Transverse colon (tissue), 4 donors: ENCODE results near the gene PTGFRN. TPM values are rescaled to one million over a fixed set of nuclear protein-coding genes. Genes with fewer than 3 reads are reported as not detected.

Experiments
- DNase-seq: peaks from one replicate; pipeline ENCODE4 v3.0.0-alpha.2; 2019
- H3K27ac ChIP-seq, 4 donors: fragments of 200-600 bp; sonication (generic); 2 replicates each; pipeline ENCODE4 v1.5.1; 2016 to 2018; ENCODE audit warnings: inconsistent platforms in 4 of 4
- H3K27me3 ChIP-seq: fragments of 200-600 bp; sonication (generic); 2 replicates; pipeline ENCODE4 v1.5.1; 2017; ENCODE audit warnings: inconsistent platforms
- H3K36me3 ChIP-seq, 4 donors: fragments of 200-600 bp; sonication (generic); 2 replicates each; pipeline ENCODE4 v1.5.1; 2017 to 2019; ENCODE audit warnings: inconsistent platforms in 4 of 4
- H3K4me1 ChIP-seq, 4 donors: fragments of 200-600 bp; sonication (generic); 2 replicates each; pipeline ENCODE4 v1.5.1; 2017 to 2020; ENCODE audit warnings: inconsistent platforms in 4 of 4
- H3K4me3 ChIP-seq, 4 donors: fragments of 200-600 bp; sonication (generic); 1 replicate in 1 of 4; 2 replicates in 3 of 4; pipeline versions ENCODE4 v1.5.1 to v1.6.1; 2017 to 2019; ENCODE audit warnings: inconsistent platforms in 4 of 4
- H3K9me3 ChIP-seq, 2 donors: fragments of 200-600 bp; sonication (generic); 2 replicates each; pipeline ENCODE4 v1.5.1; 2017 to 2019; ENCODE audit warnings: inconsistent platforms in 2 of 2
- CTCF ChIP-seq, 5 experiments: fragments of 200-600 bp in 3 of 5; fragments of 450-650 bp in 2 of 5; sonication (generic) in 3 of 5; IDR thresholded peaks; 1 replicate in 2 of 5; 2 replicates in 3 of 5; pipeline ENCODE4 v1.5.1; 2016 to 2017; ENCODE audit warnings: antibody characterized with exemption in 5 of 5, inconsistent platforms in 3 of 5, mild to moderate bottlenecking in 2 of 5, moderate library complexity in 1 of 5
- EP300 ChIP-seq: sonication (generic); formaldehyde crosslinking; IDR thresholded peaks from one replicate; pipeline ENCODE4 v1.6.1; 2017; ENCODE audit warnings: antibody characterized with exemption, low read depth
- POLR2A ChIP-seq: fragments of 450-650 bp; IDR thresholded peaks from one replicate; pipeline ENCODE4 v1.6.1; 2016; ENCODE audit warnings: antibody characterized with exemption, mild to moderate bottlenecking, moderate library complexity
- POLR2AphosphoS5 ChIP-seq, 3 donors: sonication (generic); formaldehyde crosslinking; IDR thresholded peaks; one replicate each; pipeline ENCODE4 v1.6.1; 2016; ENCODE audit warnings: antibody characterized with exemption in 3 of 3
- WGBS, 2 donors: methylation state at CpG; one replicate each; pipeline ENCODE4 v1.1.5; 2018; ENCODE audit warnings: low coverage in 1 of 2; 5-methylcytosine and 5-hydroxymethylcytosine counted together
- in situ Hi-C, 4 donors: fragments of 200-750 bp; cut with MboI; loops; one replicate each; pipeline versions ENCODE4 v1.15.0 to v1.15.1; 2017; ENCODE audit warnings: low sequenced_read_pairs in 3 of 4, low pct_ligation_motif_present in 1 of 4, low pct_unique_long_range_greater_than_20kb in 1 of 4
- intact Hi-C: fragments of 100-400 bp; cut with DNase I; formaldehyde crosslinking; loops from one replicate; pipeline ENCODE4 v1.15.1; 2023; ENCODE audit warnings: low total_unique reads
- total RNA-seq, 4 donors: library from RNA; depleted of rRNA; stranded (reverse); fragments of >200 nt; gene quantifications; one replicate each; pipeline ENCODE4 v1.1.0, GENCODE V29; 2016

The PTGFRN gene
- total RNA-seq, 4 donors from 2014 or later = 39.6 to 98.9 (median 73.9) TPM

- Histone ChIP-seq H3K9me3 (no peaks in the 10 kb centered on the region), H3K27me3 (no peaks in the 10 kb centered on the region), H3K36me3 (peaks cover 0 to 14% (median 1%) of the 10 kb centered on the region in 4 donors), H3K4me1 (peaks cover 0 to 31% (median 16%) of the 10 kb centered on the region in 4 donors), H3K4me3 (no peak overlapping the region), H3K27ac (no peak overlapping the region)
- no peak for TF ChIP-seq CTCF (IDR thresholded peaks at IDR 0.05)
- no peak for TF ChIP-seq EP300
- no peak for TF ChIP-seq POLR2A
- TF ChIP-seq POLR2AphosphoS5 (IDR thresholded peaks at IDR 0.05) = no peak
- no peak for DNase-seq
- intact Hi-C loops (no loop called here), in situ Hi-C loops (no loop called here)
- 80 to 92% methylated on average over 1 of the region's 1 CpG for WGBS, 2 donors
These were observed 33.7 kb downstream of the PTGFRN start for GRCh38 chr1:116943438-116943837.

- Histone ChIP-seq H3K36me3 (peaks cover 0 to 19% (median 5%) of the 10 kb centered on the region in 4 donors), H3K4me1 (peaks cover 0 to 19% (median 13%) of the 10 kb centered on the region in 4 donors), H3K9me3 (no peaks in the 10 kb centered on the region), H3K27me3 (no peaks in the 10 kb centered on the region), H3K4me3 (no peak overlapping the region), H3K27ac (no peak overlapping the region)
- intact Hi-C loops = no loop called here
- DNase-seq = no peak
- TF ChIP-seq CTCF (IDR thresholded peaks at IDR 0.05) (no peak), POLR2AphosphoS5 (IDR thresholded peaks at IDR 0.05) (no peak), POLR2A (no peak), EP300 (no peak)
- WGBS, 2 donors = 95% methylated on average over 41 of the region's 42 CpGs; no CpG with 5 or more reads in 1 of the 2 donors
- in situ Hi-C loops = no loop called here
These were observed 34.9 kb downstream of the PTGFRN start for GRCh38 chr1:116944613-116945012.

GRCh38 chr1:116945421-116945820 lies 35.7 kb downstream of the PTGFRN start:
- TF ChIP-seq EP300 (no peak), CTCF (IDR thresholded peaks at IDR 0.05) (no peak), POLR2A (no peak), POLR2AphosphoS5 (IDR thresholded peaks at IDR 0.05) (no peak)
- intact Hi-C loops = no loop called here
- Histone ChIP-seq H3K27ac (no peak overlapping the region), H3K27me3 (no peaks in the 10 kb centered on the region), H3K4me3 (no peak overlapping the region), H3K4me1 (peaks cover 0 to 14% (median 8%) of the 10 kb centered on the region in 4 donors), H3K9me3 (no peaks in the 10 kb centered on the region), H3K36me3 (peaks cover 0 to 23% (median 6%) of the 10 kb centered on the region in 4 donors)
- DNase-seq = no peak
- 60 to 80% methylated on average over 2 to 5 of the region's 5 CpGs for WGBS, 2 donors
- in situ Hi-C loops = no loop called here

- no peaks in the 10 kb centered on the region for H3K9me3 ChIP-seq
- H3K36me3 ChIP-seq = peaks cover 0 to 23% (median 6%) of the 10 kb centered on the region in 4 donors
- H3K27me3 ChIP-seq = no peaks in the 10 kb centered on the region
- no peak for TF ChIP-seq CTCF (IDR thresholded peaks at IDR 0.05)
- no peak for TF ChIP-seq EP300
- TF ChIP-seq POLR2AphosphoS5 (IDR thresholded peaks at IDR 0.05) = no peak
- TF ChIP-seq POLR2A = no peak
- no peak overlapping the region for H3K27ac ChIP-seq
- H3K4me1 ChIP-seq = peaks cover 0 to 13% (median 7%) of the 10 kb centered on the region in 4 donors
- no peak for DNase-seq
- intact Hi-C loops (no loop called here), in situ Hi-C loops (no loop called here)
- 74 to 80% methylated on average over 1 of the region's 1 CpG for WGBS, 2 donors
- H3K4me3 ChIP-seq = no peak overlapping the region
These were observed 36.3 kb downstream of the PTGFRN start for GRCh38 chr1:116945996-116946395.
